SU-DHL-6 (cell line): ENCODE measurements around the gene SFT2D3.

ENCODE experiments used
- CTCF ChIP-seq: fragments of 200-600 bp; sonication (generic); IDR thresholded peaks from one replicate; pipeline ENCODE4 v1.5.1; 2017; ENCODE audit warnings: antibody characterized with exemption, mild to moderate bottlenecking, low read length, moderate library complexity; ENCODE audit not compliant: insufficient read depth, poor library complexity, severe bottlenecking
- EZH2phosphoT487 ChIP-seq: fragments of 200-600 bp; sonication (generic), shearing (Covaris generic); conservative IDR thresholded peaks from 2 replicates; pipeline ENCODE4 v1.6.1; 2018; ENCODE audit warnings: mild to moderate bottlenecking, antibody characterized with exemption, low read length, moderate library complexity, mixed read lengths

- TF ChIP-seq CTCF (no peak), EZH2phosphoT487 (no peak)
These were observed 21.5 kb upstream of the SFT2D3 start for GRCh38 chr2:127679680-127680361.
